GM21737 (cell line): ENCODE results near the gene MAP3K13.
A peak's percentile ranks its signal among the peaks of the same experiment; 100 is the strongest.

Source experiments
- ATAC-seq: cut with Tn5 transposase; IDR thresholded peaks from one replicate; pipeline ENCODE4 v1.9.1; 2021; ENCODE audit warnings: mild to moderate bottlenecking, moderate library complexity; ENCODE audit not compliant: unreplicated experiment

The MAP3K13 gene

DNA sequence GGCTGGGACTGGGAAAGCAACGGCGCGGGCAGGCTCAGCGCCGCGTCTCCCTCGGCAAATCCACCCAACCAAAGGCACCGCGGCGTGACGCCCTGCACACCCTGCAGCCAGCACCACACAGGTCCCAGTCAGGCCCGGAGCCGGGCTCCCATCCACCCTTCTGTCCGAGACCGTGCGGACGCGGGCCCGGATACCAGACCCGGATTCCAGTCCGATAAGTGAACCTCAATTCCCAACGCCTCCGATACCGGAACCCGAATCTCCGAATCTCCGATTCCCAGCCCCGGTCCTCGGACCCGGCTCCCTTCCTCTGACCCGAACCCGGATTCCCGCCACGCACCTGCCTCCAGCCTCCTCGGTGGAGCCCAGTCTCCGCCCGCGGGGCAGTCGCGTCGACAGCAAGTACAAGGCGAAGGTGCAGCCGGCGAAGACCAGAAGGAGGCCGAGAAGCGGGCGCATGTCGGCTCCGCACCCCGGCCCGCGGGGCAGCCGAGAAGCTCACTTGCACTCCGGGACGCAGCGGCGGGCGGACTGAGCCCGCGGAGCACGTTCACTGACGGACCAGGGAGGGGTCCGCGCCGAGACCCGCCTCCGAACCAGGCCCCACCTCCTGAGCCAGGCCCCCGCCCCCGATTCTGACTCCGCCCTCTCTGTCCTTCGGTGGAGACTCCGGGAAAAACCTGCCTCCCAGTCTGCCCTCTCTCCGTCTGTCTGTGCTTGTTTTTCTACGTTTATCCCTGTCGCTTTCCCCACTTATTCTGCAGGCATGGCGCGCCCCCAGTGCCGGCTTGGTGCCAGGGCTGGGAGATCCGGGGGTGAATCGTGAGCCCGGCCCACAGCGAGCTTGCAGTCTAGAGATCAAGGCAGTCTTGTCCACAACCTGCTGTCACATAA lies 135.8 kb downstream of the MAP3K13 start, which contains the start of gene TMEM41A:
Gene TMEM41A, minus strand, starts transcription at position 533 of the 894 bp plus-strand sequence. Its CDS starts 74 bp downstream, at position 459.
- ATAC-seq = peak; percentile 96

DNA sequence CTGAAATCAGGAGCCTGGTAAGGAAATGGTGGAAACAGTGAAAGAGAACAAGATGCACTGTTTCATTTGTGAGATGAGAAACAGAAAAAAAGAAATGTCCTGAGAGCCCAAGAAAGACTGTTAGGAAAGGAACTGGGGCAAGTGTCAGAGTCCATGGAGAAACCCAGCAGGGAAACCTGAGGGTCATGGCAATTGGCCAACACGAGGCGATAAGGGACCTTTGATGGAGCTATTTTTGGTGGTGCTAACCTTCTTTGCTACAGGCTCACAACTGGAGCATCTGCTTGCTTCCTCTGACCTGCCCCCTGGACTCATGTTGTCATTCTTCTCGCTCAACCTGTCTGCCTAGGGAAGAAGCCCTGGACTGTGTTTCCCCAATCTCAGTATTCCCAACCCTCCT lies 140.1 kb downstream of the MAP3K13 start:
- ATAC-seq = no peak

DNA sequence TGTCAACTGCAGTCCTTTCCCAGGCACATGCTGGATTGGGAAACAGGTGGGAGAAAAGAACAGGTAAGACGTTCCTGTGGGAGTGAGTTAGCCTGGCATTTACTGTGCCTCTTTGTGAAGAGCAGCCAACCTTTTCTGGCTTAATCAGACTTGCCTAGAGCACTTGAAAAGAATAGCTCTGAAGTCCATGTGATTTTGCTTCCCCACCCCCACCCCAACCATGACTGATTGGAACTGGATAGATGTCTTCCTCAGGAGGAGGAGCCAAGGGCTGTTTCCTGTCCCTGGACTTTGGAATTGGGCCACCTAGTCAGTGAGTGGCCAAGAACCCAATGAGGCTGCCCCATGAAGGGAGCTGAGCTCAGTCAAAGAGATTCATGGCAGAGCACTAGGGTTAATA lies 140.6 kb downstream of the MAP3K13 start:
- ATAC-seq = no peak

DNA sequence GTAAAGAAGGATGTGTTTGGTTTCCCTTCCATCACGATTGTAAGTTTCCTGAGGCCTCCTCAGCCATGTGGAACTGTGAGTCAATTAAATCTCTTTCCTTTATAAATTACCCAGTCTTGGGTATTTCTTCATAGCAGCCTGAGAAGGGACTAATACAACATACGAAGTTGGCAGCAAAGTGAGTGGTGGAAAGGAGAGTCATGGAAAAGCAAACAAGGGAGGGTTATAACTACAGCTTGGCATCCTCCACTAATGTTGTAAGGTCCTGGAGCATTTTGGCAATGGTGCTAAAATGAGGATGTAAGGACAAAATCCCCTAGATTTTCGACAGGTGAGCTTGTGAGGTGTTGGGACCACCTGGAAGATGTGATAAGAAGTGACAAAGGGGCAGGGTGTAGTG lies 141.7 kb downstream of the MAP3K13 start:
- ATAC-seq = no peak

DNA sequence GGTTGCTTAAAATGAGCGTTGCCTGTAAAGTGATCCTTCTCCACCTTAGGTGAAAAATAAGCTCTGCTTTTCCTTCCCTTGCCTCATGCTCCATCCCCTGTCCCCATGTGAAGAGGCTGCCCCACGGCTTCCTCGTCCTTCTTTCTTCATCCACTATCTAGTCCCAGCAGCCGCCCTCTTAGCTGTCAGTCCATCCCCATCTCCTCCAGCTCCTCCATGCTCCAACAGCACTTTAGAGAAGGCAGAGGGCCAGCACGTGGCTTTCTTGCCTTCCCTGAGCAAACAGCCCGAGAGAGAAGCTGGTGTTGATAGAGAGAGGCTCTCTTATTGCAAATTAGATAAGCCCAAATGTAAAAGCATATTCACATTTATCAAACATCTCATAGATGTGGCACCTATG lies 144.9 kb downstream of the MAP3K13 start:
- no peak for ATAC-seq

DNA sequence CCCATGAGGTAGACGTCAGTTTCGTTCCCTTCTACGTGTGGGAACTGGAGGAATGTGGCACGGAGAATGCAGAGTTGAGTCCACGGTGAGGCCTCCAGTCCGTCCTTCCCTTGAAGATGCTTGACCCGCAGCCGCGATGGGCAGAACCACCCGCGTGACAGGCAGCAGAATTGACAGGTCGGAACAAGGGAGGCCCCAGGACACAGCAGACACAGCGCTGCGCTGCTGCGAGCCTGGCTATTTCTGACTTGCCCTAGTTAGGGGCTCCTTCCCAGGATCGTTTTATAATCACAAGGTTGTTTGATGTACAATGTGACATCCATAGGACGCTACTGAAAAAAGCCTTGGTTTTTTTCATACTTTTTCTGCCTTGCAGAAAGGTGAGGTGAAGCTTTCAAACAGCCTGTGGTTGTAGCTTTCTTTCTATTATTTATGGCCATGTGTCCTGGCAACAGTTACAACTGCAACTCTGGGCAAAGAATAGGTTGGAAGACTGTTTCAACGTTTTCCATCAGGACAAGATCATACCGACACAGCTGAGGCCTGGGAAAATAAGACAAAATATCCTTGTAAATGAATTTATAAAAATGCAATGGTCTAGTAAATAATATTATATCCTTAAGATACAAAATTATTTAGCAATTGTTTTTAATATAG lies 145.5 kb downstream of the MAP3K13 start:
- no peak for ATAC-seq

DNA sequence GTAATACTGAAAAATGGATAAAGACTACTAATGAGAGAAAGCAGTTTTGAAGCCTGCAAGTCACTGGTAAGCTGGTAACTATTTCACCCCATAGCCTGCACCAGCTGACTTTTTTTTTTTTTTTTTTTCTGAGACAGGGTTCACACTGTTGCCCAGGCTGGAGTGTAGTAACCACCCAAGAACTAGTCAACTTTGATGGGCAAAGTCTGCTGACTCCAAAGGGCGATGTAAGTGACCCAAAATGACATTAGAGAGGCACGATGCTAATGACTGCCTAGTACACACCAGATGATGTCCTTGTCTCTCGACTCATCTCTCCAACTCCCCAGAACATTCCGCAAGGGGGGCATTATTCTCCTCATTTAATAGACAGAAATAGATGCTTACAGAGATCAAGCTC lies 148.8 kb downstream of the MAP3K13 start:
- no peak for ATAC-seq

DNA sequence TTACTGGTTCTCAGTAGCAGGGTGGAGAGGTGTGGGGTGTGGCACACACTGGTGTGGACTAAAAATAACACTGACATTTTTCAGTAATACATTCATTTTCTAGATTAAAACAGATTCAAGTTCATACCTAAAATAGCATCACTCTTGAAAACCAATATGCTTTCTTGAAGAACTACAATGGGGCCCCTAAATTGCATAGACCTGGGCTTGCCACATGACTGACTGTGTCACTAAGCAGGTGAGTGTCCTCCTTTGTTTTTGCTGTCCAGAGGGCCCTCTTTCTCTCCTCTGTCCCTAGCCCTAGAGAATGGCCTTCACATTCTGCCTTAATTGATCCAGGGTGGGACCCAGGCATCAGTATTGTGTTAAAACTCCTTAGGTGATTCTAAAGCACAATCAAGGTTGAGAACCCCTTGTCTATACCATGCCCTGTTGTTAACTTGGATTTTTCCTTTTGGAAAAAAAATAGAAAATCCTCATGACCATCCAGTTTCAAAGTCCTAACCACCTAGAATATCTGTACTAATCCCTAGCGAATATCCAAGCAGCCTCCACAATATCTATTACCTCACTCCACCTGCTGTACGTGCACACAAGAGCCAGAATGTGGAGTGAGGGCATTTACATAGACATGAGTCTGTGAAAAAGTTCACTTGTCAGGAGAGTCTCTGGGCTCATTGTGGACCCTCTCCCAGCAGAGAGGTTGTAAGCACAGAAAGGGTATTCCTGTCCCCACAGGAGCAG lies 154.6 kb downstream of the MAP3K13 start:
- no peak for ATAC-seq

DNA sequence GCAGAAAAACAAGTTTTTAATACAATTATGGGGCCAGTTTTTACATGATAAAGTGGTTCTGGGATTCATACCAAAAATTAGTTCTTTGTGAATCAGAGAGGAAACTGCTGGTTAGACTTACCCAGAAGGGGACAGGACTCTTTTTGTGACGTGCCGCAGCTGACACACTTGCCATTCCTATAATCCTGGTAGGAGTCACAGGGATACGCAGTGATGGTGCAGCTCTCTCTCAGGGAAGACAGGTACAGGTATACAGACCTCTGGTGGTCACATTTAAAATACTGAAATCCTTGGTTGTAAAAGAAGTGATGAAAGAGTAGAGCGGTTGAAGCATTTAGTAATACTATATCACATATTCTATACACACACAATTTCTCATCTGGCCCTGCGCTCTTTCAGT lies 156.1 kb downstream of the MAP3K13 start:
- ATAC-seq = no peak

DNA sequence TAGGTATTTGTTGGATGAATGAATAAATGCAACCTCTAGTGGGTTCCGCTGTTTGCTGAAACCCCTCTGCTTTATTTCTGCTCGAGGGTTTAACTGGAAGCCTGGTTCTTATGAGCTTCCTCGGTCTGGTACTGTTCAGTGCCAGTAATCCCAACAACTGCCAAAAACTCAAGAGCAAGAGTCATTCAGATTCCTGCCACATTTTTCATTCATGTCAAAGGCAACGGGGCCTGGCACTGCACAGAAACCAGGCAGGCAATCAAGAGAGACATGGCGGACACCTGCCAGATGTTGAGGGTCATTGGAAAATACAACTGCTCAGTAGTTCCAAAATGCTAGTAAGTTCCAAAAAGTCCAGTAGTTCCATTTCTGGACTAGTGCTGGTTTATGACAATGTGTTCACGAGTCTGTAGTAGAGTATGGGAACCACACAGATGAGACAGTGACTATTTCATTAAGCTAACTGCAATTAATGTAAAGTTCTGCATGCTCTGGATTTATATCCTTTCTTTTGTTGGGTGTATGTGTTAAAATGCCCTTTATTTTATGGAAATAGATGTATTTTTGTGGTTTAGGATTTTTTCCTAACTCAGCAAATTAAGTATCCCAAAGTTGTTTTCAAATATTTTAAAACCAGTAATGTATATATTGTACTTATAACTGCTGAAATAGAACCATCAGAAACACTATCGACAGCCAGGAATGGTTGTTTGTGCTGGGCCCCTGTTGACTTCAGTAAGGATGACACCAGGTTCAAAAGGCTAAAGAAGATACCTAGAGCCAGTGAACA lies 158.6 kb downstream of the MAP3K13 start:
- no peak for ATAC-seq

DNA sequence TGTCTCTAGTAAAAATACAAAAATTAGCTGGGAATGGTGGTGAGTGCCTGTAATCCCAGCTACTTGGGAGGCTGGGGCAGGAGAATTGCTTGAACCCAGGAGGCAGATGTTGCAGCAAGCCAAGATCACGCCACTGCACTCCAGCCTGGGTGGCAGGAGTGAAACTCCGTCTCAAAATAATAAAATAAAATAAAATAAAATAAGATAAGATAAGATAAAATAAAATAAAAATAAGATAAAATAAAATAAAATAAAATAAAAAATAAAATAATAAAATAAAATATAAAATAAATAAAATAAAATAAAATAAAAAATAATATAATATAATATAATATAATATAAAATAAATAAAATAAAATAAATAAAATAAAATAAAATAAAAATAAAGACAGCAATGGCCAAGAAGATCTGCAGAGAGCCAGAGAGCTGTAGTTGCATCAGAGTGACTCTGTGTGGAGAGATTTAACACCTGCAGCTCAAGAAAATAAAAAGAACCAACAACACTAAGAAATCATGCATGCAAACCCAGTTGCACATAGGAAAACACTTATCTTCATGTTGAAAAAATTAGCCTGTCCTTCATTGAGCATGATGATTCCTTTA lies 163.5 kb downstream of the MAP3K13 start:
- no peak for ATAC-seq

DNA sequence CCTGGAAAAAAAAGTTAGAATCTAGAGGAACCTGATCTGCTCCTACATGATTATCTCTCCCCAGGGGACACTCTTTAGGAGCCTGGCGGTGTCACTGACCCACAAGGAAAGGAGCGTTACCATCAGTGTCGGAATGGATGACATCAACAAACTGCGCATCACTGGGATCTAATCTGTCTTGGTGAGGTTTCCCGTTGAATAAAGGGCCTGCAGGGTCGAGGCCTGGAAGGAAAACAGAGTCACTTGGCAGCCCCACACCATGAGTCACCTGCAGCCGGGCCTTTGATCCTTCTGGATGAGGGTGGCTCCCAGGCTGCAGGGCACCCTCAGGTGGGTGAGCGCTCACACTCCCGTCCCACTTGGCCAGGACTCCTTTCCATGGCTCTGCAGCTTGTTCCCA lies 164.4 kb downstream of the MAP3K13 start:
- no peak for ATAC-seq

DNA sequence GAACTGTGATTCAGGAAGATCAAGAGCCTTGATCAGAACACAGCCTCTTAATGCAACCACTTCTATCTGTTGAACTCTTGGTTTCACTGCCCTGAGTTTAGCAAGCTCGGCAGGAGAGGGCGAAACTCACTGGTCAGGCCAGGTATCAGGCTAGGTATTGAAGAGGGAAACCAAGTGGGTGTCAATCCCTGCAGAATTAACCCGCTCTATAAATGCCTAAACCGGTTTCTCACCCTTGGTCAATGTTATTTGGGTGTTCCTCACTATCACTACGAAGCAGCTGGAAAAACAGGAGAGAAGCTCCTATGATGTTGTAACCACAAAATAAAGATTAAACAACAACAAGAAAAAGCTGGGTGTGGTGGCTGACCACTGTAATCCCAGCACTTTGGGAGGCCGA lies 165.6 kb downstream of the MAP3K13 start:
- no peak for ATAC-seq

DNA sequence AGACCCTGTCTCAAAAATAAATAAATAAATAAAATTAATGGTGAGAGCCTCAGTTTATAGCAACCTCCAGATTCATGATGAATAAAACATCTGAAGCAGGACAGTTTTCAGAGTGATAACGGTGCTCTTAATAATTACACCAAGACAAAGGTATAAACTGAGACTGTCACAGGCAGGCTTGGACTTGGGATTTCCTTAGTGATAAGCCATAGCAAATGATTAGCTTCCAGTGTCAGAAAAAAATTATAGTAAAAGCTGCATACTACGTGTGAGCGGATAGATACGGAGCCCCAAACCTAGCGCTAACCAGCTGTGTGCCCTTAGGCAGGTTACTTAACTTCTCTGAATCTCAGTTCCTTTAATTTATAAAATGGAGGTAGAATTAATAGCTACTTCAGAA lies 167.9 kb downstream of the MAP3K13 start:
- no peak for ATAC-seq

DNA sequence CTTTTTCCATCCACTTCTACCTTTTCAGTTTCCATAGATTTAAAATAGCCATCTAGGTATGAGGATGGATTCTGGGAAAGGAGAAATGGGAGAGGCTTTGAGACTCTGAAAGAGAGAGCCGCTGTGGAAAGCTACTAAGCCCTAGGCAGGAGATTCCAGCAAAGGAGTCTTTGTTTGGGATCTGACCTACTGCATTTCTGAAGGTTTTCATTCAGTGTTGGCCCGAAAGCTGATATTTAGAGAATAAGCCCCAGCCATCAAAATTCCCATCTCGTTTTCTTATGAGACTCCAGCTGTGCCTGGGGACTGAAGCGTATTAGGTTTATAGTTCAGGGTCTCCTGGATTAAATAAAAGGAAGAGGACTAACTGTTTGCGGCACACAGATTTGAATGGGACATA lies 170.0 kb downstream of the MAP3K13 start:
- ATAC-seq = no peak

DNA sequence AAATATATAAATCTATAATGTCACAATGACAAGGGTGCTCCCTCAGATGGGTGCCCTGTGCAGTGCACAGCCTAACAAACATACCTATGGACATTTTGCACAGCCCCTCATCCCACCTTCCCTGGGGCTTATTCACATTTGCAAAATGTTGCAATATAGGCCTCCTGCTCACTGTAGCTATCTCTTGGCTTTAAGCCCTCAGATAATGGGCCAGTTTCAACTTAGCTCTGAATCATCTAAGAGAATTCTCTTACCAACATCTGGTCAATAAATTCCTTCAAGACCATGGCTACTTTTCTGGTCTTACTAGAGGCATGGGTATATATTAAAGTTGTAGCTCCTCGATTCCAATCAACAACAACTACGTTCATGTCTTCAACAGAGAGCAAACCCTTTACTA lies 171.6 kb downstream of the MAP3K13 start:
- ATAC-seq = no peak

DNA sequence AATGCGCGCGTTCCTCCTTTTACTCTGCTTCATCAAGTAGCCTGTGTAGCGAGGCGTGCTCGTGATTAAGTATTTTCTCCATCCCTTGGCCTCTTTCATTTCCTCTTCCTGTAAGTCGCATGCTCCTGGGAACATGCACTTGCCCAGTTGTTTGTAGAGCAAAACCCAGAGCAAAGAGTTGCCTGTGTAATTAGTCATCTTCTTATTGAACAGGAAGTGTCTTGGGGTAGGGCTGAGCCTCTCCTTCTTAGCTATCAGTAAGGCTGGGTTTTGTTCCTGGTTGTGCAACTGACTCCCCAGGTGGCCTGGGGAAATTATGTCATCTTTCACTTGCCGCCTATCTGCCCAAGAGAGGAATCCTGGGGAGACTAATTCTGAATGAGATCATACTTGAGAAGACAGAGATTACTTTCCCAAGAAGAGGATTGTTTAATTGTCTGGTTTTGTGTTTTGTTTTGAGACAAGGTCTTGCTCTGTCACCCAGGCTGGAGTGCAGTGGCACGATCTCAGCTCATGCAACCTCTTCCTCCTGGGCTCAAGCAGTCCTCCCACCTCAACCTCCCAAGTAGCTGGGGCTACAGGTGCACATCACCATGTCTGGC lies 174.5 kb downstream of the MAP3K13 start:
- ATAC-seq = peak; percentile 99
